ENCODE results near the gene RAG1.

The RAG1 gene

DNA sequence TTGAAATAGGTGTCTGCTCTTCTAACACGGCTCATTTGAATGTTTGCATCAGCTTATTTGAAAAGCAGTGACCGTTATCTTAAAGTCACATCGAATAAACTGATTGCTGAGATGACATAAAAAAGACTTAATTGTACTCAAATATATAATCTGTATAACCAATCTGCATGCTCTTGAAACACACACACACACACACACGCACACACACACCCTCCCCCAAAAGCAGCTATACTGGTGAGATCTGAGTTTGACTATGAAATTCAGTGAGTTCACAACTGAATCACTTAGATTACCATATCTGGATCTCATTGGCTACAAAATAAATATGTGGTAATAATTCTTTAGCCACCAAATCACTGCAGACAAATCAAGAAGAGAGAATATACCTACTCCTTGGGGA, 22.7 kb downstream of the RAG1 start:
- DNase-seq (ENCODE audit: low read depth in 2 of 2), result no peak

DNA sequence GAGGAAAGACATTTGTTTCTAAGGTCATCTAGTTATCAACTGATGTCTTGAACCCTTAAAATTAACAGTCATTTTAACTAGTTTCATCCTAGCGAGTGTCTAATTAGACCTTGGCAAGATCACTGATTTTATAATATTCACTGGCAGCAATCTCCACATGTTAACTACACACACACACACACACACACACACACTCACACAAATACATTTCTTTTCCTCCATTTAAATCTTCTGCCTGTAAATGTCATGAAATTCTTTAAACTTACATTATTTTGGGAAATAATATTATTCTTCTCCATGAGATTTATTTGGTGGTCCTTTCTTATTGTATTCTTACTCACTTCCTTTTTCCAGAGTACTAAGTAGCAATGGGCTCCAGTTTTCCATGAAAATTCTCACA, 23.6 kb downstream of the RAG1 start:
- no peak for DNase-seq (ENCODE audit: low read depth in 2 of 2)

DNA sequence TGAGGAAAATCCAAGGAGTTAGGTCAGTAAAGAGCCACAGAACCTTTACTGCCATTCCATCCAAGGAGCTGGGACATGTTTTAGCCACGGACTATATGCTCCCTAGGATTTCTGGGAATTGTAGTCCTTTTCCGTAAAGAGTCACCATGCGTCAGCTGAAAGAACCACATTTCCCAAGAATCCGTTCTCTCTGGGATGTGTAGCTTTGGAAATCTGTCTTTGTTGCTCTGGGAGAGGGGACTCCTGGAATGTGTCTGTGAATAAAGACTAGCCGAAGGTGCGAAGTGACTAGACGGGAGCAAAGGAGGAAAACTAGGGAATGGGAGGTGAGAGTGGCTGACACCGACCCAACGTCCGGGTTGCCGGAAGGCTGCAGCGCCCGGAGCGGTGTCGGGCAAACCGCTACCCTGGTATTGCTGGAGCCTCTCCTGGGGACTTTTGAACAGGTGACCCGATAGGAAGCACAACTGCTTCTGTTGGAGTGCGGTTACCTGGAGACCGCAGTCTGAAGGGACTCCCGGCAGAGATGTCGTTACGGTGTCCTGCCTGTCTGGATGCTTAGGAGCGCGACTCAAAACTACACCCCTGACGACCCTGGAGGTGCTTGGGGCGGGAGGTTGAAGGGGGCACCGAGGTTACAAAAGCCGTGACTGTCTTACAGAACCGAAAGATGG, 26.6 kb downstream of the RAG1 start, which contains the start of gene IFTAP:
TSS of gene IFTAP (plus strand) at position 187 of the 674 bp plus-strand sequence. CDS start 15,602 bp downstream, outside the sequence.
- peak in 1 of 2 donors; percentile 1 for DNase-seq (ENCODE audit: low read depth in 2 of 2)

DNA sequence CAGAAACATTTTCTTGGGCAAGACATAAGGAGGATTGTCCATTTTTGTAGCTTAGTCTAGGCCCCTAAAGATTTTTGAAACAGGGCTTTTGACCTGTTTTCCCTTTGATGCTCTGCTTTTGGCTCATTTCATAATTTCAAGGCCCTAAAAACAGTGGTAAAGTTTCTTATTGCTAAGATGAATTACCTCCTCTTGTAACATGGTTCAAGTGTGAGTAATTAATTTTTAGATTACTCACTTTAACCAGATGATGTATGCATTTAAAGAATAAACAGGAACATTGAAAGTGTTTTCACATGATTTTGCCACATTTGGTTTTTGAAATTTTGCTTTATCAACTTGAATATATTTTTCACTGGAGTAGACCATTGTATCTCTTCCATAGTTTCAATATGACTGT, 29.1 kb downstream of the RAG1 start:
- DNase-seq (ENCODE audit: low read depth in 2 of 2), result no peak

DNA sequence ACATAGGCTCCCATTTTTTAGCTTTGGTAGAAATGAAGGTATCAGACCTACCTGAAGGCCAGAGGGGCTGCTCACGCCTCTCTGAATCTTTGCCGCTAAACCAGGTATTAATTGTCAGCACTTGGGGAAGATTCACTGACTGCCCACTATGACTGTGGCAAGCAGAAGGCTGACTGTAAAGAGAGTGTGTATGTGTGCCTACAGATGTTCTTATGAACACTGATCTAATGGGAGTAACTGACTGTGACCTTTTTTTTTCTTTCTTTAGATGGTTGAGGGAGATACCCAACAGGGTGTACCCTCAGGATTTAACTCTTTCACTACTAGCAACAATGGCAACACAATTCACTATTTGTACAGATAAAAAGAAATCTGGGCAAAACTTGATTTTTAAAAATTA, 30.2 kb downstream of the RAG1 start, which contains the start of gene RAG2:
TSS of gene RAG2 (minus strand) at position 186 of the 400 bp plus-strand sequence. CDS start 4,068 bp downstream, outside the sequence.
- DNase-seq (ENCODE audit: low read depth in 2 of 2), result no peak

DNA sequence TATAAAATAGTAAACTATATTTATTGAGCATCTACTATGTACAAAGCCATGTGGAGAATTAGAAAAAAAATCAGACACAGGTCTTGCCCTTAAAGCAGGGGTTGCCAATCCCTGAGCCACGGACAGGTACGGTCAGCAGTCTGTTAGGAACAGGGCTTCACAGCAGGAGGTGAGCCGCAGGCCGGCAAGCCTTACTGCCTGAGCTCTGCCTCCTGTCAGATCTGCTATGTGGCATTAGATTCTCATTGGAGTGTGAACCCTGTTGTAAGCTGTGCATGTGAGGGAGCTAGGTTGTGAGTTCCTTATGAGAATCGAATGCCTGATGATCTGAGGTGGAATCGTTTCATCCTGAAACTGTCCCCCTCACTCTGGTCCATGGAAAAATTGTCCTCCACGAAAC, 32.4 kb downstream of the RAG1 start:
- DNase-seq (ENCODE audit: low read depth in 2 of 2), result no peak

DNA sequence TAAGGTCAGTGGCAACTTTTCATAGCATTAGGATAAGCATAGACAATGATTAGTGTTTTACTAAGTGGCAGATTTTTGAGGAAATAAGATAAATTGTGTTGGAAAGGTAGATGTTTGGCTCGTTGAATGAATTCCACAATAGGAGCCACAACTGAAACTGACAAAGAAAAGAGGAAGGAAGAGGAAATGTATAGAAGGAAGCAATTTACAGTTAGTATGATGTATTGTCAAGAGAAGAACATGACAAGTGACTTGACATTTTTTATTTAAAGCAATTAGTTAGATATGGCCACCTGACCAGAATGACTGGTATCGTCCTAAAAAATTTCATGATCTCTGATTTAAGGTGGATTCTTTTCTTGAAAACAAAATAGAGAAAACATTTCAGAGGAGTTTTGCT, 33.3 kb downstream of the RAG1 start:
- DNase-seq (ENCODE audit: low read depth in 2 of 2), result no peak

DNA sequence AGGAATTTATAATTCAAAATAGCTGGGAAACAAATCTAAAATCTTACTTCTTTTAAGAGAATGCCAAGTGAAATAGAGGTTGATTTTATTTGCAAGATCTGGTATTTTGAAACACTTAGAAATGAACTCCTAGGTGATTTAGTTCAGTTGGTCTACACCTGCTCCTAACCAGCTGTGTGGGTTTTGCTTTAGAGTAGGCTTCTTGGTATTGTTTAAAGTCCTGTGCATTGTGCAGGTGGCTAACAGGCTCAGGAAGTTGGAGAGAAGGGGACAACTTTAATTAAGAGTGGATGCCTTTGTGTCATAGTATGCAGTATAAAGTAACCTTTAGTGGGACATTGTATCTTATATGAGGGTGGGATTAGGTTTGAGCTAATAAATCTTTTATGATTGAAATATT, 34.3 kb downstream of the RAG1 start:
- DNase-seq (ENCODE audit: low read depth in 2 of 2), result no peak

DNA sequence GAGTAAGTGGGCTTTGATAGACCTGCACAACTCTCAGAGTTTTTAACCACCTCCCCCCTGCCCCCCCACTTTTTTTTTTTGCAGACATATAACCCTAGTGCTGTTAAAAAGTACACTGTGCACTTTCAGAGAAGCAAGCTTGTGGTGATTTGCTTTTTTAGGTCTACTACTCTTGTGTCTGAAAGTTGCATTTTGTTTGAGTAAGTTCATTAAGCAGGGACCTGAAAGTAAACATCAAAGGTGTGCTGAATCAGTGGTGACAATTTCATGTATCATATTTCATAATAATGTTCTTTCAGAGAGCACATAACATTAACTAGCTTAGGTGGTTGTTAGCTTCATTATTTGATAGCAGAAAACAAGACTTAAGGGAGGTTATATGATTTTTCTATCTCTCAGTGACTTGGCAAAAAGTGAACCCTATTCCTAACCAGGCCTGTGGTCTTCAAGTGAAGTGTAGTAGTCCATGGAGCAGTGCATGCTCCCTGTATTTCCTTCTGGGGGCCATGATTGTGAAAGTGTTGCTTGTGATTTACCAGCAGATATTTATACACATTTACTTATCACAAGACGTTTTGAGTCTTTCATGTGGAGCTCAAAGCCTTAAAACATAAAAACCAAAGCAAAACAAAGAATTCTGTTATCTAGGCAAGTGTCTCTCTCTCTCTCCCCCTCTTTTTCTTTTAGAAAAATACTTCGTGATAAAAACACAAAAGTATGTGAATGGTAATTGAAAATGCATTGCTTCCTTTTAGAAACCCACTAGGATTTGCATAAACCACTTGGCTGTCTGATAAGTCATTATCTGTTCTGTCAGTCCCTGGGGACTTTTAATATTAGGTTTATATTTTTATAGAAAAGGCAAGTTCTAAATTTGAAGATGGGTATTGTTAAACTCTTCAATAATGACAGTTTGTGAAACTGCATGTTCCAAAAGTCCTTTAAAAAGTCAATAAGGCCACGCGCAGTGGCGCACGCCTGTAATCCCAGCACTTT, 37.7 kb downstream of the RAG1 start:
- no peak for DNase-seq (ENCODE audit: low read depth in 2 of 2)

DNA sequence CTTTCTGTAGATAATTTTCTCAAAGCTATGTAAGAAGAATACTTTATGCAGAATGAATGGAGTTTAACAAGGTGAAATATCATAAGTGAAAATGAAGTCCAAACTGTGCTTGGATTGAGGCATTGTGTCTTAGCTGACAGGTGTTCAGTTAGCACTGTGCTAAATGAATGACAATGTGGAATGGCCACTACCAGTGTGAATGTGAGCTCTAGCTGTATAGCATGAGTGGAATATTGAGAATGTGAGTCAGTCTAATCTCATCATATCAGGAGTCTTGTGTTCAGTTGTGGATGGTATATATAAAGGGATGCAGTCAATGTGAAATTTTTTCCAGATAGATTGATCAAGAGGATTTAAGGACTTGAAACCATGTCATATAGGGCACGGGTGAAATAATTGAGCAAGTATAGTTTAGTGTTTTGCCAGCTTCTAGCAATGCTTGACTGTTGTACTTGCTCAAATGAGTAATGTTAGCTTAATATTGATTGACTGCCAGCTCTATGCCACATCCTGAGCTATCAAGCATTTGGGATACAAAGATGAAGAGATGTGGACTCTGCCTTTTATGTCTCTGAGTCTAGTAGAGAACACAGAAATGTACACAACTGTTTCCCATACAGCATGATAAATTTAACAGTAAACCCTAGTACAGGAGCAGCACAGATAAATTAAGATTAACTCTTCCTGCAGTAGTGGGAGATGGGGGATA, 40.8 kb downstream of the RAG1 start:
- DNase-seq (ENCODE audit: low read depth in 2 of 2), result no peak

DNA sequence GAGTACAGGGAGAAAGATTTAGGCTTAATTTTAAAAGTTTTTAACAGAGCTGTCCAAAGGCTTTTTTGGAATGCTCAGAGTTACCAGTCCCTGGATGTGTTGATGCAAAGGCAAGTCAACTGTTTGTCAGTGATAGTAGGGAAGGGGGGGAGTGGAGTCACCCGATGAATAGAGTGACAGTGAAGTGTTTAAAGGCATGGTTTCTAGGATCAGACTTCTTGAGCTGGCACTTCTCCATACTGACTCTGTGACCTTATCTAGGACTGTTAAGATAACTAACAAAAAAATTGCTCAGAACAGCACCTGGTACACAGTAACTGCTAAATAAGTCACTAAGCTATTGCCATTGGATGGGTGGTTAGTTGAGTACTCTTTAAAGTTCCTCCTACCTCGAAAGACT, 41.6 kb downstream of the RAG1 start:
- DNase-seq (ENCODE audit: low read depth in 2 of 2), result no peak

DNA sequence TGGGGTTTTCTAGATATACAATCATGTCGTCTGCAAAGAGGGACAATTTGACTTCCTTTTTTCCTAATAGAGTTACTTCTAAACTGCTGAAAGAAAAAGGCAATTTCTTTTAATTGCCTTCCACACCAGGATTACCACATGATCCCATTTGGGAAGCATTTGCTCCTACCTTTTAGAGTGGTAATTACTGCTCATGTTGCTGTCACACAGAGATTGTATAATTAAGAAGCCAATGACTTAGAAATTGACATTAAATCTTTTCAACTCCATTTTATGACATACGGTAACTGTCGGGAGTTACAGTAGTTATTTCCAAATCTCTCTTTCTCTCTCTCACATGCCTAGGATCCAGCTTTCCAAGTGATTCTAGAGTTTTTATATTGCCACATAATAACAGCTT, 48.0 kb downstream of the RAG1 start:
- no peak for DNase-seq (ENCODE audit: low read depth in 2 of 2)

DNA sequence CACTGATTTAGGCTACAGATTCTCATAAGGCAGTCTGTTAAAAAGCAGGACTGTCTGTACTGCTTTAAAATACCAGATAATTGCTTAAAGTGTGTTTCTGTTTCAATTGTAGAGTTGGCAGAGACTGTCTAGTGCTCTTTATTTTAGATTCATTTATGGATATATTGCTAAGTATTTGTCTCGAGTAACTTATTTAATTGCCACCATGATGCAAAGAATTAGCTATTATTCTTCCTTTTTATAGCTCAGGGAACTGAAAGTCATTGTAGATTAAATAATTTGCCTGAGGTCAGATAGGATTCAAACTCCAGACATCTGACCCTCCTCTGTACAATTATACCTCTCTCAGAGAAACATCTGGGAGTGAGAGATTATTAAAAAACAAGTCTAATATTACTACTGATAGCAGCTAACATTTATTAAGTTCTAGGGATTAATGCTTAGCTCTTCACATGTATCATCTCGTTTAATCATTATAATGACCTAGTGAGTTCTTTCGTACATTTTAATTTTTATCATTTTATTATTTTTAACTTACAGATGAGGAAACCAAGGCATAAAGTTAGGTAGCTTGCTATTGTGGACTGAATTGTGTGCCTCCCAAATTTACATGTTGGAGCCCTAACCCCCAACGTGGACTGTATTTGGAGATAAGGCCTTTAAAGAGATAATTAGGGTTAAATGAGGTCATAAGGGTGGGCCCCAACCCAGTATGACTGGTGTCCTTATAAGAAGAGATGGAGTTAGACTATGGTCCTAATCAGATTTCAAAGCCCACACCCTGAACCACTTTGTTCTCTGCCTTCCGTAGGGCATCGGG, 49.9 kb downstream of the RAG1 start:
- DNase-seq (ENCODE audit: low read depth in 2 of 2), result no peak

DNA sequence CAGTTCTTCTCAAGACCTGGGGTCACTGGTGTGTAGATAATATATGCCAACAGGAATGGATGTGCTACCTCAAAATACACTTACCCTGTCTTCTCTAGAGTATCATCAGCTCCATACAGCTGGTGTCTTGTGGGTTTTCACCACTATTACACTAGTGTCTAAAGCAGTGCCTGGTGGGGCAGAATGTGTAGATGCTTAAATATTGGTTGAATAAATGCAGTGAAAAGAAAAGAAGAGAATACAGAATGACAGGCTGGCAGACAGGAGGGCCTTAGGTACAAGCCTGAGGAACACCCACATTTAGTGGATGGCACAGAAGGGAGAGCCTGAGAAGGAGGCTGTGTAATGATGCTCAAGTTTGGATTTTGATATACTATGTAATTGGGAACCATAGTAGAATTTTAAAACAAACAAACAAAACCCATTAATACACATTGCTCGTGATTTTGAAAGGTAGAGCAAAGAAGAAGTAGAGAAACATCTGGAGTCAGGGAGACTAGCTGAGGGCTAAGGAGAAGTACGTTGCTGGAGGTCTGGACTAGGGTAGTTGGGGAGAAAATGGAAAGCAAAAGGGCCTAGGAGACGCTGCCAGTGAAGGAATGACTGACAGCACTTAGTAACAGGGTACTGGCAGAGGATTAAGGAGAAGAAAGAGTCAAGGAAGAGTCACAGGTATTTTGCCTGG, 50.7 kb downstream of the RAG1 start:
- DNase-seq (ENCODE audit: low read depth in 2 of 2), result no peak

DNA sequence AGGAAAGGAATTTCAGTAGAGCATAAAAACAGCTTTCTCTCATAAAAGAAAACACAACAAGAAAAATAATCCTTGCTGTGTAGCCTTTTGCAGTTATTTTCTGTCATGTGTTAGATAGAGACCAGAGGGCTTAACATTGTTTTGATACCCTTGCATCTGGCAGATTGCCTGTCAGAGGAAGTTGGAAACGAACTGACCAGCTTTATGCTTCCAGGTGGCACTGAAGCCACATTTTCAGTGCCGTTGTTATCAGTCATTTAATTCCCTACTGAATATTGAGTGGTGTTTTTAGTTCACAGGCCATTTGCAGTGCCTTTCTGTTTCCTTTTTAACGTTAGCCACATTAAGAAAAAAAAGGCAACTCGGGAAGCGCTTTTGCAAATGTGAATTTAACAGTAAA, 51.7 kb downstream of the RAG1 start:
- DNase-seq (ENCODE audit: low read depth in 2 of 2), result no peak

DNA sequence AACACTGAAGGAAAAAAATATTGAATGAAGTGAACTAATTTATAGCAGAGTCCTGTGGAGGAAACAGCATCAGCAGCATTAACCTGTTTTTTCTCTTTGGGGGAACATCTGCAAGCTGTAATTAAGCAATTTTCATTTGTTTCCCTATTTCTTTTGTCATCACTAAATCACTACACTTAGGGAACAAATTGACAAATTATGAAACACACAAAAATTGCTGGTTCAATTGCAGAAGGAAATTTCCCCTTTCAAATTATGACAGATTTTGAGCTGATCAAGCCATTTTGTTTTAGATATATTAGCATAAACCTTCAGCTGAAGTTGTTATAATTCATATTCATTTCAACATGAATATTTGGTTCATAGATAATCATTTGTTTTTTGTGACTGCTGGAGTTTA, 52.4 kb downstream of the RAG1 start:
- no peak for DNase-seq (ENCODE audit: low read depth in 2 of 2)

DNA sequence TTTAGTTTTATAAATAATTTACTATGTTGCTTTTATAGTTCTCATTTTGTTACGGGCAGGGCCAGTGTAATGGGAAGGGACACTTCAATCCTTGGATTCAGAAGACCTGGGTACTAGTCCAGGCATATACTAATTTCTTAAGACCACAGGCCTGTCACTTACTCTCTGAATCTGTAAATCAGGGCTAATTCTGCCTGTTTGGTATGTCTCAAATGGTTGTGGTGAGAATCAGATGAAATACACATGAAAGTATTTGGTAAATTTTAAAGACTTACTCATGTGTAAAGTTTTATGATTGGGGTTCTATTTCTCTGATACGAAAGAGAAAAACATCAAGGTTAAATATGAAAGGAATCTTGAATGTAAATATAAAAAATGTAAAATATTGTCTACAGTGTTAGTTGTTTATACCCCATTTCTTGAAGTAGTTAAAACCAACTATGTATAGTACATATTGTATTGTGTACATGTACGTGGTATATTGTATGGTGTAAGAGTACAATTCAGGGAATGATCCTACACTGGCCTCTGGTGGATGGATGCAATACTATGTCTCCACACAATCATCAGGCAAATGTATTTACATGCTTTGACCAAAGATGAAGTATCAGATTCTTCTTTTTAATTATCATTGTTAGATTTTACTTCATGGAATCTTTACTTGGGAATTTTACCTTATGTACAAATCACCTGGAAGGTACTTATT, 54.8 kb downstream of the RAG1 start:
- DNase-seq (ENCODE audit: low read depth in 2 of 2), result no peak

DNA sequence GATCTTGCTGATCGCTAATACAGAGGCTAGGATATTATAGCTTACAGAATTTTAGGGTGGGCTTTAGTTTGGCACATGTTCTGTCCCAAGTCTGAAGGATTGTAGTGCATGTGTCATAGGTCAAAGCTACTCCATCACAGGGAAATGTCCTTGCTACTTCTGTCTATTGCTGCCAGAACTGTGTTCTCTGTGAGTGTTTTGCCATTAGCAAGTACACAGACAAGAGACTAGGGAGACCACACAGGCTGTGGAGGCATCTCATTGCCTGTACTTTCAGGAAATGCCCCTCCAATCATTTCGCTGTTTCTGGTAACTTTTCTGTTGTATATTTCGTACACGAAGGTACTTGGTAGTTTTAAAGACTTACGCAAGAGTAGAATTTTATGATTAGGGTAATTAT, 55.7 kb downstream of the RAG1 start:
- DNase-seq (ENCODE audit: low read depth in 2 of 2), result no peak

DNA sequence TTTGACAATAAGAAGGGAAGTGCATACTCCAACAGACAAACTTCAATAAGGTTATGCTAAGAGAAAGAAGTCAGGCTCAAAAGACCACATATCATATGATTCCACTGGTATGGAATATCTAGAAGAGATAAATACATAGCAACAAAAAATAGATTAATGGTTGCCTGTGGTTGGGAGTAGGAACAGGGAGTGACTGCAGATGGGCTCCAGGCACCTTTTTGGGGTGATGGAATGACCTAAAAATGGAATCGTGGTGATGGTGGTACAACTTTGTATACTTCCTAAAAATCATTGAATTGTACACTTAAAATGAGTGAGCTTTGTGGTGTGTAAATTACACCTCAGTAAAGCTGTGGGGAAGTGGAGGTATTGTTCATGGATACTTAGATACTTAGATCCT, 59.2 kb downstream of the RAG1 start:
- DNase-seq (ENCODE audit: low read depth in 2 of 2), result no peak

DNA sequence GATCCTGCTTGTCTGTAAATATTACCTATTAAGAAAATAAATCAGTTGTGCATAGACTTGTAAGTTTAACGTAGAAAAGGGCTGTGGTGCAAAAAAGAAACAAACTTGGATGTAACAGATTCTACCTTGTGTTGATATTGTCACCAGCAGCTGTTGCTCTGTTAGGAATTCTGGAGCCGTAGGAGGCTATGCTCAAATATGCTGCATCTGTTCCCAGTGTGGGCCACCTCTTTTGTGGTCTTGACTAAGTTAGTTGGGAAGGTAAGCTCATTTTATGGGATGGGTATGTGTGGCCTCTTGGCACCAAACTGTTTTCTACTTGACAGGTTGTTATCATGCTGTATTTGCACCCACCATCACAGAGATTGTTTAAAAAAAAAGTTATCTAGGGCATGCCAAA, 59.7 kb downstream of the RAG1 start:
- no peak for DNase-seq (ENCODE audit: low read depth in 2 of 2)

Measured in stimulated activated CD8-positive, alpha-beta memory T cell treated with anti-CD3 and anti-CD28 coated beads, Interleukin-15, amount 100 ng/mL, for 4 hours (primary cell).